GM18858 (cell line): ENCODE measurements around the gene PLPP4.

Source experiments
- ATAC-seq: cut with Tn5 transposase; IDR thresholded peaks from one replicate; pipeline ENCODE4 v1.9.1; 2021; ENCODE audit not compliant: unreplicated experiment

The PLPP4 gene

DNA sequence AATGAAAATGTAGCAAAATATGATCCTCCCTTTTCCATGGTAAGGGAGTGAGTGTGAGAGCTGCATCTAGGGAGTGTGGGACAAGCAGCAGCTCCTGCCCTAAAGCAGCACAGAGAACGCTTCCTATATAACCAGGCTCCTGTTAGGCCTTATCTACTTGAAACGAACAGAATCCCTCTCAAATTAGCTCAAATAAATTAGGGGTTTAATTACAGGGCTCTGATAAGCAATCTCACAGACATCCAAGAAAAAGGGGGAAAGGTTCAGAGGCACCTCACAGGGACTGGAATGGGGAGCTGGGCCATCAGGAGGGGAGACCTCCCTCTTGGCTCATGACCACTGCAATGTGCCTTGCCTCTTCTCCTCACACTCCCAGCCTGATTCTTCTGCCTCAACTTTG is 57.9 kb downstream of the PLPP4 start:
- no peak for ATAC-seq

DNA sequence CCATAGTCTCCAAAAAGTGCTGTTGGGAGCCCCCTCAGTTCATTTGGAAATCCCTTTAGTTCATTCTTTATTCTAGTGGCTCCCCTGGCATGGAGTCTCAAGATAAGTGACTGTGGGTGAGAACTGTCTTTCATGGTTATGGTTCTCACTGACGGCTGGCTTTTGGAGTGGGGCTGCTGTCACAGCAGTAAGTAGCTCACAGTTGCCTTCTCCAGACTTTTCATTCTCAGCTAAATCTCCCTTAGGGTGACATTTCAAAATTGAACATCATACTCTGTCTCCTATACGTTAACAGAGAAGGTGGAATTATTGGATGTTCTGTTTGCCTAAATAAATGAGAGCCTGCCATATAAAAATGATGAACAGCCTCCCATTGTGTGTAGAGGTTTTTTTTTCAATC is 58.7 kb downstream of the PLPP4 start:
- no peak for ATAC-seq

DNA sequence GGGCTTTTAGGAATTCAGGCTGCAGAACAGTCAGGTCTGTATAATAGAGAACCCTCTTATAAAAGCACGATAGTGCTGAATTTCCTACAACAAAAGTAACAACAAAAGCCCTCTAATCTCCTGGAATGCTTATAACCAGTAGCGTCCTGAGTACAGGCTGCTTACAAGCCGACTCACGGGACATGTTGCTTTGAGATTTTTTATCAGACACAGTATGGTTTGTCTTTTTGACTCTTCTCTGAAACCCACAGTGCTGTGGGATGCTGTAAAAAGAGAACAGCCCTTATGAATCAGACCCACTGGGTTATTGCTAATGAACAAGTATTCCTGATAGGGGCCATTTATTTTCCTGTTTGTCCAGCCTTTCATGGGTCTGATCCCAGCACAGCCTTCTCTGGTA is 59.4 kb downstream of the PLPP4 start:
- no peak for ATAC-seq

DNA sequence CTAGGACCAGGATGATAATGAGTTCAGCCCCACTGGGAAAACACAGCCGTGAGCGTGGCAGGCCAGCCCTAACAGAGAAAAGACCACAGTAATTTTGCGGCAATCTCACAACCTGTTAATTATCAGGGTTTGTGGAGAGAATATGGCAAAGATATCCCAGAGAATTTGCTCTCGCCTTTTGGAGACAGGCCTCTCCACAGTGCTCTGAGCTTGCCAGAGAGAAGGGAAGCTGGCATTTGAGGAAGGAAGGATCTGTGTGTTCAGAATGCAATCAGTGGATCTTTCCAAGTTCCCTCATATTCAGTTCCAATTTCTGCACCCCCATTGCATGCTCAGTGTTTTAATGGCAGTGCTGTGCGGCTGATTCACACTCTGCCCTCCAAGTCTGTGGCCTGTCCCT is 60.2 kb downstream of the PLPP4 start:
- no peak for ATAC-seq

DNA sequence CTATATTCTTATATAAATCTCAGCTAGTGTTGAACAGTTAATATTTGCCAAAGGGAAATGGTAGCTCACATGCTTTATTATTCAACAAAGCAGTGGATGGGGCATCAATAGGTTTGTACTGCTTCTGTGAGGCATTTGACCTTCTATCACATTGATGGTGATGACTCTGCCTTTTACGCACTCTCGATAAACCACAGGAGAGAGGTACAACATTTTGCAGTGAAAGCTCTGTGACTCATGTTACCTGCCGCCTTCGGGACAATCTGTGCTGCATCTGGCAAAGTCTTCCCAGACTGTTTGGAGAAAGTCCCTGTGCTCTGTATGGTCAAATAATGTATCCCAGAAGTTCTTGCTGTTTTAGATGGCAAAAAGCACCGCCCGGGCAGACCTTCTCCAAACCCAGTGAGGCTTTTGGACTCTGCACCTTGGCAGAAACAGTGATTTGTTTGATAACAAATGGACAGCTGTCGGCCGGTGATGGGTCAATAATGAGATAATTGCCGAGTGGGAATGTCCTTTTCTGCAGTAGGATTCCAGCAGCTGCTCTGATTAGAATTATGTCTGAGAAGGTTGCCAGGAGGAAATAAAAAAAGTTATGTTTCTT is 61.0 kb downstream of the PLPP4 start:
- no peak for ATAC-seq

DNA sequence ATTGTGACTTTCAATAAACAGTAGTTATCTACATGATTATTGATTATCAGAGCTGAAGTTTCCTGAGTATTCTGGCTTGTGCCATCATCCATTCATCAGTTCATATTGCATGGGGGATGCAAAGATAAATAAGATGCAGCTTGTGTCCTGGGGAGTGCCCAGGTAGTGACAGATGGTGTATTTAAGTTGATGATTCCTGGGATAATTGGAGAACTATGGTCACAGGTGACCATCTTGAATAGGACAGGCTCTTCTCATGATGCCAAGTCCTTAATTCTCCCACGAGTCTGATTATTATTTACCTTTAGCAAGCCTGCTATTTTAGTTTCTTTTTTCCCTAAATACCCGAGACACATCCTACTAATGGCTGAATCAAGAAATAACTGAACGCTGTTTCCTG is 64.9 kb downstream of the PLPP4 start:
- no peak for ATAC-seq

DNA sequence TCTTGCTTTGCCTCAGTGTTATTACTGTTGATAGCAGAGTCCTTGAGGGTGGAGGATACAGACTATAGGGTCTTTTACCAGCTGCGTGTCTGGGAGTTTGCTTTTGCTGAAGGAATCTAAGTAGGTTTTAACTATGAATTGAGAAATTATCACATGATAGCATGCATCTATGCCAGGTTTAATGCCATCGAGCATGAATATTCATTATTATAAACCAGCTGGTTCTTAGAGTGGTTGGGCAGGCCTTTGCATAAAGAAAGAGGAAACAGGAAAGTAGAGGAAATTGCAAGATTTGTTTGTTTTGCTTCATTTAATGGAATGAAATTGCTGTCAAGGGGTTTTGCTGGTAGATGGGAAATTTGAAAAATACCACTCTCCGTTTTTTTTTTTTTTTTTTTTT is 70.7 kb downstream of the PLPP4 start:
- ATAC-seq = no peak

DNA sequence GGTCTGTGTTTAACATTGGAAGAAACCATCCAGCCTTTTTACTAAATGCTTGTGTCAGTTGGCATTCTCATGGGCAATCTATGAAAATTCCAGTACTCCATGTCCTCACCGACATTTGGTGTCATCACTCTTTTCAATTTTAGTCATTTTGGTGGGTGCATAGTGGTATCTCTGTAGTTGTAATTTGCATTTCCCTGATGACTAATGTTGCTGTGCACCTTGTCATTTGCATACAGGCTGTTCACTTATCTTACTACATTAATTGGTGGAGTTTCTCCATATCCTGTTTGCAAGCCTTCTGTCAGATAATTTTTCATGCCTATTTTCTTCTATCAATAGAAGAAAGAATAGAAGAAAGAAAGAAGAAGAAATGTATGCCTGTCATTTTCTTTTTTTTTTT is 73.7 kb downstream of the PLPP4 start:
- ATAC-seq = no peak

DNA sequence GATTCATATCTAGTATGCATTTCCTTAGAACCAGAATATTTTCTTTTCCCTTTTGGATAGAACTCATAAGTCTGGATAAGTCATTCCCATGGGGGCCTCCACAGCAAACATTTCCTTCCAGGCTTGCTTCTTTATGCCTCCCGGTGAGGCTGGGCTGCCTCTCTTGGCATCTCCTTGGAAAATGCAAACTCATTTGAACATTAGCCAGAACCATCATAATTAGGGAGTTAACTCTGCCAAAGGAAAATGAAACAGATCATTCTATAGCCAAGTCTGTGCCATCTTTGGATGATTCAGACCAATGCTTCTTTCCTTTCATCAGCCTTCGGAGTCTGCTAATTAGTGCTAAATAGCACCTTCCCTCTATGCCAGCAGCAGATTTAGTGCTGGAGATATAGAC is 81.1 kb downstream of the PLPP4 start:
- ATAC-seq = no peak

DNA sequence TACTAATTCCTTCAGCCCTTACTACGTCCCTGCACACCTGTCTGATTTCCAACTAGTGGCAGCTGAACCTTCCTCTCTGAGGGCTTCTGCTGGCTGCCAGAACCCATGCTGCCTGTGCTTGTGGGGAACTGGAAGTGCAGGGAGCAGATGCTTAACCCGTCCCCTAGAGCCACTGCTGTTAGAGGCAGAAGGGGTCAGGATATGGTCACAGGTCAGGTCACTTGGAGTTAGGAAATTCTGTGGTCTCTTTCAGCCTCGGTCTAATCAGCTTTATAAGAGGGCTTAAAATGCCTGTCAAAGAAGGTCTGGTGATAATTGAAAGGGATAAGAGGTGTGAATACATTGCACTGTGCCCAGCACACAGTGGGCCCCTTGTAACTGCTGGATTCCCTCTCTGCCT is 82.0 kb downstream of the PLPP4 start:
- ATAC-seq = no peak

DNA sequence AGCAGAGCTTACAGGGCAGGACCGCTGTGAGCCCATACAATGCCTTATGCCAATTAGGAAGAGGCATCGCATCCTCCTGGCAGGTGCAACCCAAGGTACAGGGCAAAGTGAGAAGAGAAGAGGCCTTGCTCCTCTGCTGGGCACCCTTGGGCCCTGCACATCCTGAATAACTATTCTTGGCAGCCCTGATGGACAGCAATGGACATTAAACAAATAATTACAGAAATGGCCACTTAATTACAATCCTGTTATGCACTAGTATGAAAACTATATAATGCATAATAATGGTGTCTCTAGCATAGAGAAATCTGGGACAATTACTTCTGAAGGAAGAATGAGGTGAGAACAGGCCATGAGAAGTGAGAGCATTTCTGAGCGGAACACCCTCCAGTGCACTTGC is 83.5 kb downstream of the PLPP4 start:
- no peak for ATAC-seq

DNA sequence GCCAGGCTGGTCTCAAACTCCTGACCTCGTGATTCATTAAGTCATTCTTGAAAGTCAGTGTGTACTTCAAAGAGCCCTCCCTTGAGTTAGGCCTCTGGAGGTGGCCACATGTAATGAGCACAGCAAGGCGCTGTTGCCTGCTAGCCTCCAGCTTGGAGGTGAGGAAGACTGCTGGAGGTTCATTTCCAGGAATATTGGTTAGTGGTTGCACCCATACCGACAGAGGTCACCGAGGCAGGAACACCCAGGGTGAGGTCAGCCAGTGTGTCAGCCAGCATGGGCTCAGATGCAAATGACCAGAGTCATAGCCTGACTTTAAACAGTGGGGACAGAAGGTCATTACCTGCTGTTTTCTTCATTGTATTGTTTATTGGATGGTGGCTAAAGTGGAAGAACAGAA is 85.0 kb downstream of the PLPP4 start:
- ATAC-seq = no peak

DNA sequence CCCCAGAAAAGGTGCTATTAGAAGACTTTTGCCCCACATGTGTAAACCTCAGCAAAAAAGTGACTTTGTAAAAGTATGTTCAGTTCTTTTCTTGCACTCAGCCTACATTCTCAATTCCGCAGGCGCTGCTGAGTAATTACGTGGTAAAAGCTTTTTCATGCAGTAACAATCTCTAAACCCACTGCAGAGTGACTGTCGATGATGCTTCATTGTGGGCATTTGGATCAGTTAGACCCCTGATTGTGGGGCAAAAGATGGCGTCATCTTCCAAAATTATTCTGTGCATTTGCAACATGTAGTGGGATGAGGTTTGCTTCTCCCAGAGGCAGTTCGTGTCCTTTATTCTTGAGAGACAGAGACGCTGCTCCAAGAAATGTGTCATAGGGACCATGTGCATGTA is 85.6 kb downstream of the PLPP4 start:
- no peak for ATAC-seq

DNA sequence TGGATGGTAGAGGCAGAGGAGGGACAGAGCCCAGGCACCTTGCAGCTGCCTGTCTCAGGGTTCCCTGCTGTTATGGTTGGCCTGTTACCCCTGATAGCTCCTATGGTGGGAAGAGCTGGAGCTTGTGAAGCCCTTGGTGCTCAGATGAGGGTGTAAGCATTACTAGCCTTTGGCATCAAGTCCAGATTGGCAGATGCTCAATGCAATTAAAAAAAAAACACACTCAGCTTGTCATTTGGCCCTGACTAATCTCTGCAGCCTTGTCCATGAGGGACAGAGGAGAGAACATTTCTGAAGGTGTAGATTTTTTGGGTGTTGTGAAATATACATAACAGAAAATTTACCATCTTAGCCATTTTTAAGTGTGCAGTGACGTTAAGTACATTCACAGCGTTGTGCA is 86.3 kb downstream of the PLPP4 start:
- ATAC-seq = no peak

DNA sequence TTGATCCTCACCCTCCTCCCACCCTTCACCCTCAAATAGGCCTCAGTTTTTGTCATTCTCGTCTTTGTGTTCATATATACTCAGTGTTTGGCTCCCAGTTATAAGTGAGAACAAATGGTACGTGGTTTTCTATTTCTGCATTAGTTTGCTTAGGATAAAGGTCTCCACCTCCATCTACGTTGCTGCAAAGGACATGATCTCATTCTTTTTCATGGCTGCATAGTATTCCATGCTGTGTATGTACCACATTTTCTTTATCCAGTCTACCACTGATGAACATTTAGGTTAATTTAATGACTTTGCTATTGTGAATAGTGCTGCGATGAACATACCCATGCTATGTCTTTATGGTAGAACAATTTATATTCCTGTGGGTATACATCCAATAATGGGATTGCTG is 91.2 kb downstream of the PLPP4 start:
- no peak for ATAC-seq

DNA sequence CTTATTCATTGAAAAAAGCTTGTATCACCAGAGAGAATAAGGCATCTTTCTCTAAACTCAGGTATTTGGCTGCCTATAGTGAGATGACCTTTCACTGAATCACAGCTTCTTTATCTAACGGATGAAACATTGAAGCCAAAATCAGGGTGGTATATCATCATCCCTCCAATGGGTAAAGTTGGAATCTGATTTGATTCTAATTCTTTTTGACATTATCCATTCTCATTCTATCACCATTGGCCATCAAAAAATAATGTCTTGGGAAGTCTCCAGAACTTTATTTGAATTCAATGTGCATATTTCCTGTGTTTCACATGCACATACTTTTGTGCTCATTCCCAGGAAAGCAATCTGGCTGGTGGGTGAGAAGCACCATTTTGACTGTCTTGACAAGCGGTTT is 95.2 kb downstream of the PLPP4 start:
- ATAC-seq = no peak

DNA sequence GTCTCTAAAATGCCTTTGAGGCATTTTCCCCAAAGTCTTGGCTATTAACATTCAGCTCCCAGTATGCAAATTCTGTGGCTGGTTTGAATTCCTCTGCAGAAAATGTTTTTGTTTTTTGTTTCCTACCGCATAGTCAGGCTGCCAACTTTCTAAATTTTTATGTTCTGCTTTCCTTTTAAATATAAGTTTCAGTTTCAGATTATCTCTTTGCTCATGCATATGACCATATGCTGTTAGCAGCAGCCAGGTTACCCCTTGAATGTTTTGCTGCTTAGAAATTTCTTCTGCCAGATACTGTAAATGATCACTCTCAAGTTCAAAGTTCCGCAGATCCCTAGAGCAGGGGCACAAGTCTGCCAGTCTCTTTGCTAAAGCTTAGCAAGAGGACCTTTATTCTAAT is 96.9 kb downstream of the PLPP4 start:
- no peak for ATAC-seq

DNA sequence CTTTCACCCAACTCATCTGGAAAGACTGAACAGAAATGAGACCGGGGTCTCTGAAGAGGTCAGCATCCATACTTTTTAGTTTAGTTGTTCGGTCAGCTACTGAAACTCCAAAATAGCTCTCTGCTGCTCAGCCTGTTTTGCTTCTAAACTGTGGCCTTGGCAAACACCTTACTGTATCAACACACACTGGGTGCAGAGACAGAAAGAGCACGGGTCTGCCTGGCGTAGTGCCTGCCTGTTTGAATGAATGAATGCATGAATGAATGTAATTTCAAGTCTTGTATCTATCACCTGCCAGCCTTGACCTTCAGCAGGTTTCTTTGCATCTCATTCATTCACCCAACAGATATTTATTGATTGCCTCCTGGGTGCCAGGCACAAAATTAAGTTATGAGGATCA is 98.4 kb downstream of the PLPP4 start:
- ATAC-seq = no peak

DNA sequence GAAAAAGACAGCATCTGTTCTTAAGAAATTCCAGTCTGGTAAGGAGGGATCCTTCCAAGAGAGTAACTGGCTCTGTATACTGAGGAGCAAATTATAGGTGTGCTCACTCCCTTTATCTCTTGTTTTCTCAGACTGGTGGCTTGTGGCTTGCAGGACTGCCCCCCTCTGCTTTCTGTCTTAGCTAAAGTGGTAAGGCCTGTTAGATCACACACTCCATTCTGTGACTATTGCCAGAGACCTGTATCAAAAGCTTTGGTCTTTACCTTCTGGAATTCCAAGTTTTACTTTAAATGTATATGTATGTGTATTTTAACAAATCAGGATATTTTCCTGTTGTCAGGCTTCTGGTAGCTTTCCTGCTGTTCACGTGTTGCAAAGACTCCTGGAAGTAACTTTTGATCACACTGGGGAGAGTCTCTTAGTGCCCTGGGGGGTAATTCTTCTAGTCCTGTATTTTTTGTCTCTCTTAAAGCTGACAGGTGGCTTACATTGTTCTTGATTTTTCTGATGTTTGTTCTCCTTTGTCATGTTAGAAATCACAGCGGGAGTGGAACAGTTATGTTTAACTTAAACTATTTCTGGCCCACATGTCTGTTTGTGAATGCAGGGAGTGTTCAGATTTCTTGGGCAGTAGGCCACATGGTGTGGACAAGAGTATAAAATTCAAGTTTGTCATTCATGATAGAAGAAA is 99.0 kb downstream of the PLPP4 start:
- no peak for ATAC-seq

DNA sequence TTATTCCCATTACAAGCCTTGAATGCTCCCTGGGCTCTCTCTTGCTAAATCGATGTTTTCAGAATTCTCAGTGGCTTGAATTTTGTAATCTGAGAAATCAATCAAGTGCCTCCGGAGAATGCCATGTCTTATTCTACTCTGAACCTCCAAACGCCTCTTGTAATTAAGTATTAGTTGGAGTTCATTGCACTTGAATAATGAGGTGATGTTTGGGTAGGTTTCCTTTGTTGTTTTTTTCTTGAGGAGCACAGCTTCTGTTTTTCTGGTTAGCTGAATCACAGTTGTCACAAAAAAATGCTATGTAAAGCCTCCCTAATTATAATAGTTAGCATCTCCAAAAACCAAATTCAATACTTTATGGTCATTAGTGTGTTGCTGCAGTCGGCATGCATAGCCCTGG is 100.3 kb downstream of the PLPP4 start:
- ATAC-seq = no peak

DNA sequence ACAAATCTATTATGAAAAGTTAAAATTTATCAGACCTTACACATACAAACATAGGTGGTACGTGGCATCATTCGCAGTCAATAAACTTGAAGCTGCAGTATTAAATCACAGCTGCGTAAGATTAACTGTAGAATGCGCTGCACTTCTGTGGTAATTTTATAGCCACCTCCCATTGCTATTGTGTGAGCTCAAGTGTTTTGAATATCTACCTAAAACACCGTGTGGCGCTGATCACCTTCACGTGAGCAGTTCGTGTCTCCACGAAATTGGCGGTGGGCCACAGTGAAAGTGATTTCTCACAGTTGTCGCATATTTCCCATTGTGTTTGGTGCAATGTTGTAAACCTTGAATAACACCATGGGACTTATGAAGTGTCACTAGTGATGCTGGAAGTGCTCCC is 102.8 kb downstream of the PLPP4 start:
- ATAC-seq = no peak

DNA sequence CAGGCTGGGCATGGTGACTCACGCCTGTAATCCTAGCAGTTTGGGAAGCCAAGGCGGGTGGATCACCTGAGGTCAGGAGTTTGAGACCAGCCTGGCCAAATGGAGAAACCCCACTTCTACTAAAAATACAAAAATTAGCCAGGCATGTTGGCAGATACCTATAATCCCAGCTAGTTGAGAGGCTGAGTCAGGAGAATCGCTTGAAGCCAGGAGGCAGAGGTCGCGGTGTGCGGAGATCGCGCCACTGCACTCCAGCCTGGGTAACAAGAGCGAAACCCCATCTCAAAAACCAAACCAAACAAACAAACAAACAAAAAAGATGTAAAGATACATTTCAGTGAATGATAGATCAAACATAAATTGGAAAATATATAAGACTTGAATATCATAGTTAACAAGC is 105.9 kb downstream of the PLPP4 start:
- no peak for ATAC-seq

DNA sequence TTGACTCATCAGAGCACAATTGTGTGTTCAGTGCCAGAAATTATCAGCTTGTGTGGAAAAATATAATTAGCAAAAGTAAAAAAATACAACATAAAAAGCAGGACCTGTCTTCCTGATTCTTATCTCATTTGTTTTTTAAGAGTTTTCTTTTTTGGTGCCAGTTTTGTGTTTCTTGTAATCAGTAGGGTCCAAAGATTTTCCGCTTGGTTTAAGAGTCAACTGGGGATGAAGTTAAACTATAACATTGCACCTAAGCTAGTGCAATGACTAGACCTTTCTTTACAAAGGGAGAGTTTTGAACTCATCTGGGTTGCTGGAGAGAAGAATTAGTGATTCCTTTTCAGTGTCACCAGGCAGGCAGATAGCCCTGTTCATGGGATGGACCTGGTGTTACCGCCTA is 113.4 kb downstream of the PLPP4 start:
- no peak for ATAC-seq
